ENCODE data around the gene PKMYT1. TPM values are rescaled to one million over a fixed set of nuclear protein-coding genes. Genes with fewer than 3 reads are reported as not detected.

The PKMYT1 gene
- total and polyA plus RNA-seq, 2 experiments from 2014 or later, result 90.9 to 100 TPM

- ATAC-seq (no peak), DNase-seq (ENCODE audit: low spot score) (no peak)
- peaks cover 21% of the 10 kb centered on the region for H3K4me1 Mint-ChIP-seq
- H3K36me3 Mint-ChIP-seq (ENCODE audit: low read depth), result peaks cover 38% of the 10 kb centered on the region
- H4K20me1 ChIP-seq (replicated peaks; ENCODE audit: insufficient read depth), result peaks cover 19% of the 10 kb centered on the region
- H3K27ac ChIP-seq (ENCODE audit: low read depth), result no peak overlapping the region
- H3K9me3 Mint-ChIP-seq, result no peaks in the 10 kb centered on the region
- 0 out of 2 replicates have a peak, but pooled peaks cover under 1% of the 10 kb centered on the region for H3K36me3 ChIP-seq (ENCODE audit: insufficient read depth)
- no peaks in the 10 kb centered on the region for H3K9me2 ChIP-seq (ENCODE audit: insufficient read depth)
- peaks cover 6% of the 10 kb centered on the region; the same call in 1 of the 2 replicates for H3K4me1 ChIP-seq (ENCODE audit: insufficient read depth)
- H3K4me3 Mint-ChIP-seq, result no peak overlapping the region
- H2AFZ ChIP-seq, result no peak overlapping the region
- H3K4me2 ChIP-seq, result no peak overlapping the region
- H3K79me2 ChIP-seq (replicated peaks; ENCODE audit: insufficient read depth), result no peaks in the 10 kb centered on the region; the same call in 1 of the 2 replicates
- no peak overlapping the region for H3K27ac Mint-ChIP-seq
- peaks cover 25% of the 10 kb centered on the region for H3F3A ChIP-seq (replicated peaks; ENCODE audit: low read depth)
- TF ChIP-seq, protein P1, sequence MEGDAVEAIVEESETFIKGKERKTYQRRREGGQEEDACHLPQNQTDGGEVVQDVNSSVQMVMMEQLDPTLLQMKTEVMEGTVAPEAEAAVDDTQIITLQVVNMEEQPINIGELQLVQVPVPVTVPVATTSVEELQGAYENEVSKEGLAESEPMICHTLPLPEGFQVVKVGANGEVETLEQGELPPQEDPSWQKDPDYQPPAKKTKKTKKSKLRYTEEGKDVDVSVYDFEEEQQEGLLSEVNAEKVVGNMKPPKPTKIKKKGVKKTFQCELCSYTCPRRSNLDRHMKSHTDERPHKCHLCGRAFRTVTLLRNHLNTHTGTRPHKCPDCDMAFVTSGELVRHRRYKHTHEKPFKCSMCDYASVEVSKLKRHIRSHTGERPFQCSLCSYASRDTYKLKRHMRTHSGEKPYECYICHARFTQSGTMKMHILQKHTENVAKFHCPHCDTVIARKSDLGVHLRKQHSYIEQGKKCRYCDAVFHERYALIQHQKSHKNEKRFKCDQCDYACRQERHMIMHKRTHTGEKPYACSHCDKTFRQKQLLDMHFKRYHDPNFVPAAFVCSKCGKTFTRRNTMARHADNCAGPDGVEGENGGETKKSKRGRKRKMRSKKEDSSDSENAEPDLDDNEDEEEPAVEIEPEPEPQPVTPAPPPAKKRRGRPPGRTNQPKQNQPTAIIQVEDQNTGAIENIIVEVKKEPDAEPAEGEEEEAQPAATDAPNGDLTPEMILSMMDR (conservative IDR thresholded peaks at IDR 0.05; ENCODE audit: low read depth in 2 of 2), result no peak
- no peak for TF ChIP-seq CREB1 (CRISPR knock-in tag; IDR thresholded peaks at IDR 0.05; ENCODE audit: low read depth)
- TF ChIP-seq EZH2phosphoT487 (IDR thresholded peaks at IDR 0.05; ENCODE audit: unreplicated experiment), result no peak
- TF ChIP-seq POLR2AphosphoS5 (IDR thresholded peaks at IDR 0.05; ENCODE audit: low read depth), result 0 out of 2 replicates have a peak, but pooled peaks have one; percentile 13
- TF ChIP-seq JUNB (IDR thresholded peaks at IDR 0.05; ENCODE audit: unreplicated experiment), result no peak
- peaks cover 6% of the 10 kb centered on the region for H3K27me3 ChIP-seq (ENCODE audit: insufficient read depth)
- H3K4me3 ChIP-seq, result no peak overlapping the region
- peaks cover 30% of the 10 kb centered on the region for H3K27me3 Mint-ChIP-seq (ENCODE audit: insufficient read depth, low read depth, poor library complexity)
Measured at GRCh38 chr16:2973093-2973492, 7.2 kb downstream of the PKMYT1 start.

- Histone ChIP-seq H2AFZ (no peak overlapping the region), H3K4me1 (ENCODE audit: insufficient read depth) (peaks cover 13% of the 10 kb centered on the region; the same call in 1 of the 2 replicates), H3K4me2 (no peak overlapping the region), H3F3A (replicated peaks; ENCODE audit: low read depth) (peaks cover 27% of the 10 kb centered on the region), H3K4me3 (no peak overlapping the region), H3K27ac (ENCODE audit: low read depth) (no peak overlapping the region), H3K36me3 (ENCODE audit: insufficient read depth) (no peaks in the 10 kb centered on the region), H3K79me2 (replicated peaks; ENCODE audit: insufficient read depth) (no peaks in the 10 kb centered on the region), H3K9me2 (ENCODE audit: insufficient read depth) (no peaks in the 10 kb centered on the region), H3K27me3 (ENCODE audit: insufficient read depth) (peaks cover 15% of the 10 kb centered on the region), H4K20me1 (replicated peaks; ENCODE audit: insufficient read depth) (peaks cover 13% of the 10 kb centered on the region)
- peak overlapping the region; percentile 20; the same call in 1 of the 3 replicates for H3K4me3 Mint-ChIP-seq
- H3K27me3 Mint-ChIP-seq (ENCODE audit: insufficient read depth, low read depth, poor library complexity), result peaks cover 33% of the 10 kb centered on the region
- peaks cover 33% of the 10 kb centered on the region for H3K36me3 Mint-ChIP-seq (ENCODE audit: low read depth)
- H3K27ac Mint-ChIP-seq, result no peak overlapping the region
- ATAC-seq (no peak), DNase-seq (ENCODE audit: low spot score) (no peak)
- peaks cover 24% of the 10 kb centered on the region for H3K4me1 Mint-ChIP-seq
- H3K9me3 Mint-ChIP-seq, result no peaks in the 10 kb centered on the region
- TF ChIP-seq POLR2AphosphoS5 (IDR thresholded peaks at IDR 0.05; ENCODE audit: low read depth) (no peak), ZNF462 (CRISPR knock-in tag; IDR thresholded peaks at IDR 0.05) (no peak), EZH2phosphoT487 (IDR thresholded peaks at IDR 0.05; ENCODE audit: unreplicated experiment) (no peak), NANOG (IDR thresholded peaks at IDR 0.05; ENCODE audit: borderline replicate concordance) (no peak), STAT1 (IDR thresholded peaks at IDR 0.05; ENCODE audit: unreplicated experiment) (no peak), JUNB (IDR thresholded peaks at IDR 0.05; ENCODE audit: unreplicated experiment) (no peak)
- TF ChIP-seq, protein P2, sequence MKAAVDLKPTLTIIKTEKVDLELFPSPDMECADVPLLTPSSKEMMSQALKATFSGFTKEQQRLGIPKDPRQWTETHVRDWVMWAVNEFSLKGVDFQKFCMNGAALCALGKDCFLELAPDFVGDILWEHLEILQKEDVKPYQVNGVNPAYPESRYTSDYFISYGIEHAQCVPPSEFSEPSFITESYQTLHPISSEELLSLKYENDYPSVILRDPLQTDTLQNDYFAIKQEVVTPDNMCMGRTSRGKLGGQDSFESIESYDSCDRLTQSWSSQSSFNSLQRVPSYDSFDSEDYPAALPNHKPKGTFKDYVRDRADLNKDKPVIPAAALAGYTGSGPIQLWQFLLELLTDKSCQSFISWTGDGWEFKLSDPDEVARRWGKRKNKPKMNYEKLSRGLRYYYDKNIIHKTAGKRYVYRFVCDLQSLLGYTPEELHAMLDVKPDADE (IDR thresholded peaks at IDR 0.05), result no peak
Measured at GRCh38 chr16:2971985-2972784, 8.1 kb downstream of the PKMYT1 start.

All from GM23338 (cell line).